Measurements from ENCODE around the gene HMGXB4. TPM values are rescaled to one million over a fixed set of nuclear protein-coding genes. Genes with fewer than 3 reads are reported as not detected.

HMGXB4 gene
- total and polyA plus RNA-seq, 2 of the 8 experiments (the other 6 are each of a cell fraction or from before 2014, with no cell fraction given) = 20.9 to 41.3 TPM

DNA sequence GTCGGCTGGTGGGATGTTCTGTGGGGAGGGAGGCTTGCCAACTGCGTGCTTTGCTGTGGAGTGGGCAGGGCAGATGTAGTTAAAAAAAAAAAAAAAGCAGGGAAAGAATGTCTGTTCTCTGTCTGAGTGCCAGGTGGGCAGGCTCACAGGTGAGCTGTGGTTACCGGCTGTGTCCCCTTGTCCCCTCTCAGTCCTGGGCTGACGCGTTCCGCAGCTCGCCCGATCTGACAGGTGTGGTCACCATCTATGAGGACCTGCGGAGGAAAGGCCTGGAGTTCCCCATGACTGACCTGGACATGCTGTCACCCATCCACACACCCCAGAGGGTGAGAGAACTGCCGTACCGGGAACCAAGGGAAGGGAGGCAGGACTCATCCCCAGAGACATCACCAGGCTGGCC, 66.0 kb downstream of the HMGXB4 start:
- H4K91ac ChIP-seq (replicated peaks; ENCODE audit: insufficient read length, low read length) = no peak overlapping the region
- H3K27ac ChIP-seq (ENCODE audit: low read depth, low read length) = no peak overlapping the region
- no peaks in the 10 kb centered on the region for H3K79me2 ChIP-seq (ENCODE audit: control insufficient read depth in 1 of 2, insufficient read depth in 2 of 2, low read length in 2 of 2)
- H3K4ac ChIP-seq (replicated peaks; ENCODE audit: insufficient read length, low read depth, low read length) = no peak overlapping the region
- DNase-seq (ENCODE audit: low read depth in 1 of 2, low spot score in 2 of 2) (no peak), FAIRE-seq (no peak)
- TF ChIP-seq HDAC2 (IDR thresholded peaks at IDR 0.05; ENCODE audit: borderline replicate concordance in 1 of 2, low read depth in 2 of 2, low read length in 2 of 2) (no peak), SRF (IDR thresholded peaks at IDR 0.05; ENCODE audit: low read depth, low read length) (no peak)
- TF ChIP-seq, protein P1, sequence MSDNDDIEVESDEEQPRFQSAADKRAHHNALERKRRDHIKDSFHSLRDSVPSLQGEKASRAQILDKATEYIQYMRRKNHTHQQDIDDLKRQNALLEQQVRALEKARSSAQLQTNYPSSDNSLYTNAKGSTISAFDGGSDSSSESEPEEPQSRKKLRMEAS (IDR thresholded peaks at IDR 0.05) = no peak
- no peak overlapping the region for H2AK5ac ChIP-seq (ENCODE audit: low read depth, low read length)
- no peaks in the 10 kb centered on the region for H3K23me2 ChIP-seq (ENCODE audit: low read depth, low read length)
- no peak overlapping the region for H2AFZ ChIP-seq (ENCODE audit: low read length)
- peaks cover 3% of the 10 kb centered on the region in 2 experiments for H4K20me1 ChIP-seq (replicated peaks in 1 of 2; ENCODE audit: control insufficient read depth in 1 of 2, insufficient read depth in 2 of 2, low read length in 2 of 2)
- no peak overlapping the region for H2BK12ac ChIP-seq (ENCODE audit: low read depth, low read length)
- H2BK15ac ChIP-seq (ENCODE audit: low read length) = no peak overlapping the region
- 97% methylated on average over 10 of the region's 11 CpGs; no CpG with 5 or more reads in 1 of the 2 experiments for WGBS, 2 experiments (ENCODE audit: extremely low coverage in 1 of 2, insufficient coverage in 1 of 2, insufficient read length in 1 of 2, insufficient replicate concordance in 2 of 2, low coverage in 1 of 2, low lambda C conversion rate in 2 of 2, missing lambda C conversion rate in 1 of 2)
- no peak overlapping the region for H3K23ac ChIP-seq (ENCODE audit: insufficient read length)
- H3K4me1 ChIP-seq (replicated peaks in 1 of 4; ENCODE audit: control insufficient read depth in 3 of 4, insufficient read depth in 4 of 4, low read length in 3 of 4) = no peaks in the 10 kb centered on the region
- no peak overlapping the region for H2BK120ac ChIP-seq (replicated peaks; ENCODE audit: low read depth, low read length)
- H2BK5ac ChIP-seq (ENCODE audit: low read depth, low read length) = no peak overlapping the region
- H4K5ac ChIP-seq (ENCODE audit: insufficient read length, low read depth, low read length) = no peak overlapping the region
- ChIA-PET POLR2A (ENCODE audit: partially characterized antibody) (interaction anchor here (0.6 kb wide), 1 partner anchor 59 kb away, joined by 3 read pairs; no protein-coding TSS in a partner anchor), CTCF (ENCODE audit: partially characterized antibody) (interaction anchor here (0.8 kb wide), 1 partner anchor 12 kb away, joined by 3 read pairs; no protein-coding TSS in a partner anchor)
- no peaks in the 10 kb centered on the region; the same call in none of the 2 replicates for H3K79me1 ChIP-seq (ENCODE audit: low read depth, low read length)
- H3K18ac ChIP-seq (ENCODE audit: extremely low read depth, low read length) = no peak overlapping the region
- H3K14ac ChIP-seq (ENCODE audit: insufficient read length) = no peak overlapping the region
- H3K4me3 ChIP-seq (ENCODE audit: extremely low read depth in 1 of 4, insufficient read depth in 2 of 4, low read depth in 3 of 4, low read length in 4 of 4) = no peak overlapping the region
- H3K36me3 ChIP-seq (ENCODE audit: control insufficient read depth in 2 of 4, insufficient read depth in 4 of 4, low read length in 3 of 4) = peaks cover 5 to 13% (median 8%) of the 10 kb centered on the region in 4 experiments; a peak in 6 of 8 replicates
- H4K8ac ChIP-seq (ENCODE audit: extremely low read depth, insufficient read depth, low read length) = no peak overlapping the region
- H3K56ac ChIP-seq (replicated peaks; ENCODE audit: insufficient read length, low read depth, low read length) = no peak overlapping the region
- no peak overlapping the region for H3K9ac ChIP-seq (replicated peaks in 1 of 4; ENCODE audit: extremely low read depth in 1 of 4, low read depth in 3 of 4, low read length in 3 of 4)
- H3K4me2 ChIP-seq (ENCODE audit: insufficient read depth in 1 of 2, low read depth in 2 of 2, low read length in 2 of 2) = no peak overlapping the region
- H3K27me3 ChIP-seq (replicated peaks in 1 of 4; ENCODE audit: control insufficient read depth in 3 of 4, extremely low read depth in 1 of 4, insufficient read depth in 3 of 4, low read length in 3 of 4) = no peaks in the 10 kb centered on the region
- H3K9me3 ChIP-seq (ENCODE audit: insufficient read depth in 2 of 2, low read depth in 1 of 2, low read length in 1 of 2) = no peaks in the 10 kb centered on the region
- H2BK20ac ChIP-seq (ENCODE audit: low read length) = no peak overlapping the region

All from H1 (cell line).